ENCODE measurements around the gene RPL19.

Gene RPL19

DNA sequence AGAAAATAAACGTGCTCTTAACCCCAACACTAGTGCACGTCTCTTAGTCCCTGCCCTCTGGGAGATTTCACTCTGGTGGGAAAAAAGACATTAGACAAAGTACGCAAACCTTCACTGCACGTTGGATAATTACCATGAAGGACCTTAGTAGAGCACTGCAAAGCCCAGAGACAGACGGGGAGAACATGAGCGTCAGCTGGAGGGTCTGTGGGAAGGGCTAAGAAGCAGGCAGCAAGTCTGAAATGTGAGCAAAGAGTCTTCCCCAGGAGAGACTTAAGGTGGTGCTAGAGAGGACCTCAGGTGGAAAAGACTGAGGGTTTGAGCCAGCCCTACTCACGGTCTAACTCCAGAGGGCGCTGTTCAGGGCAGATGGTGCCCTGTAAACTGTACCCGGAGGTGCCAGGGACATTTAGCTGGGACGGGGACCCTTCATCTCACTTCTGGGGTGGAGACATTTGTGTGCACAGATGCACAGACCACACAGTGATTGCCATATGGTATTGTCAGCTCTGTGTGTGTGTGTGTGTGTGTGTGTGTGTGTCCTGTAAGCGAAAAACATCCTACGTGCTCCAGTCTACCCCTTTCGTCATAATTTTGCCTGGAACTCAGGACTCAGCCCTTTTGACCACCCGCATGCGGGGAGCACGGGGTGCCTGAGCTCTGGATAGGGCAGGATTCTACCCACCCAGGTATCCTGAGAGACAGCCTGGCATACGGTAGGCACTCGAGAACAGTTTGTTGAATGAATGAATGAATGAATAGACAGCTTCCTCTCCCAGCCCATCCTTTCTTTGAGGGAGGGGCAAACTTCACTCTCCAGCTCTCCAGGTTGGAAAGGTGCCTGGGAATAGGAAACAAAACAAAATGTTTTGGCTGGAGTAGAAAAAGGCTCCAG lies 35.7 kb downstream of the RPL19 start:
- Histone ChIP-seq H3K27ac (peak overlapping the region in 2 of 11 experiments; percentile 18 to 53; a peak in 3 of 22 replicates), H3K9me3 (replicated peaks in 1 of 11) (no peaks in the 10 kb centered on the region), H4K20me1 (peaks cover 0 to 5% (median 0%) of the 10 kb centered on the region in 11 experiments; a peak in 1 of 22 replicates), H3K36me3 (no peaks in the 10 kb centered on the region), H3K4me2 (peak overlapping the region in 8 of 11 experiments; percentile 26 to 87 (median 40); a peak in 14 of 22 replicates), H3K9ac (peak overlapping the region in 4 of 11 experiments; percentile 1 to 52 (median 25); a peak in 4 of 22 replicates), H3K4me3 (no peak overlapping the region), H3K4me1 (peaks cover 29 to 80% (median 70%) of the 10 kb centered on the region in 10 experiments), H3K27me3 (no peaks in the 10 kb centered on the region; a peak in 1 of 22 replicates)
- TF ChIP-seq Cebpa-rat (IDR thresholded peaks at IDR 0.05): no peak

- 0 out of 22 replicates have a peak, but pooled peaks cover 0 to 5% (median 0%) of the 10 kb centered on the region in 11 experiments for H4K20me1 ChIP-seq
- no peaks in the 10 kb centered on the region for H3K36me3 ChIP-seq
- H3K4me2 ChIP-seq: peak overlapping the region in 8 of 11 experiments; percentile 26 to 87 (median 40); a peak in 13 of 22 replicates
- peak overlapping the region in 4 of 11 experiments; percentile 1 to 52 (median 25); a peak in 4 of 22 replicates for H3K9ac ChIP-seq
- H3K4me3 ChIP-seq: no peak overlapping the region
- peaks cover 22 to 78% (median 67%) of the 10 kb centered on the region in 10 experiments for H3K4me1 ChIP-seq
- no peaks in the 10 kb centered on the region; a peak in 1 of 22 replicates for H3K27me3 ChIP-seq
- peak overlapping the region in 2 of 11 experiments; percentile 18 to 53; a peak in 3 of 22 replicates for H3K27ac ChIP-seq
- H3K9me3 ChIP-seq (replicated peaks in 1 of 11): no peaks in the 10 kb centered on the region
- no peak for TF ChIP-seq Cebpa-rat (IDR thresholded peaks at IDR 0.05)
Observed at GRCh38 chr17:39236450-39236927, 36.4 kb downstream of the RPL19 start.

- Histone ChIP-seq H3K9ac (peak overlapping the region in 2 of 11 experiments; percentile 37 to 52; a peak in 2 of 22 replicates), H3K4me2 (peak overlapping the region in 7 of 11 experiments; percentile 28 to 87 (median 50); a peak in 9 of 22 replicates), H3K9me3 (replicated peaks in 1 of 11) (no peaks in the 10 kb centered on the region), H3K27me3 (no peaks in the 10 kb centered on the region; a peak in 1 of 22 replicates), H3K27ac (peak overlapping the region in 2 of 11 experiments; percentile 18 to 53; a peak in 4 of 22 replicates), H3K4me3 (no peak overlapping the region), H3K36me3 (no peaks in the 10 kb centered on the region), H3K4me1 (peaks cover 17 to 78% (median 67%) of the 10 kb centered on the region in 10 experiments), H4K20me1 (0 out of 22 replicates have a peak, but pooled peaks cover 0 to 5% (median 0%) of the 10 kb centered on the region in 11 experiments)
- TF ChIP-seq Cebpa-rat (IDR thresholded peaks at IDR 0.05): no peak
Observed at GRCh38 chr17:39236981-39237441, 36.9 kb downstream of the RPL19 start.

- H3K9ac ChIP-seq: peak overlapping the region in 3 of 11 experiments; percentile 19 to 61 (median 22); a peak in 5 of 22 replicates
- H3K27me3 ChIP-seq: no peaks in the 10 kb centered on the region; a peak in 1 of 22 replicates
- H3K4me2 ChIP-seq: peak overlapping the region; percentile 79 to 94 (median 87); a peak in 21 of 22 replicates
- no peak for TF ChIP-seq Cebpa-rat (IDR thresholded peaks at IDR 0.05)
- peak overlapping the region in 4 of 11 experiments; percentile 41 to 62 (median 58); a peak in 4 of 22 replicates for H3K27ac ChIP-seq
- no peaks in the 10 kb centered on the region for H3K9me3 ChIP-seq (replicated peaks in 1 of 11)
- H3K4me3 ChIP-seq: no peak overlapping the region
- H3K4me1 ChIP-seq: peaks cover 15 to 75% (median 66%) of the 10 kb centered on the region in 10 experiments
- H3K36me3 ChIP-seq: no peaks in the 10 kb centered on the region
- H4K20me1 ChIP-seq: 0 out of 22 replicates have a peak, but pooled peaks cover 0 to 5% (median 0%) of the 10 kb centered on the region in 11 experiments
Observed at GRCh38 chr17:39237586-39237985, 37.5 kb downstream of the RPL19 start.

DNA sequence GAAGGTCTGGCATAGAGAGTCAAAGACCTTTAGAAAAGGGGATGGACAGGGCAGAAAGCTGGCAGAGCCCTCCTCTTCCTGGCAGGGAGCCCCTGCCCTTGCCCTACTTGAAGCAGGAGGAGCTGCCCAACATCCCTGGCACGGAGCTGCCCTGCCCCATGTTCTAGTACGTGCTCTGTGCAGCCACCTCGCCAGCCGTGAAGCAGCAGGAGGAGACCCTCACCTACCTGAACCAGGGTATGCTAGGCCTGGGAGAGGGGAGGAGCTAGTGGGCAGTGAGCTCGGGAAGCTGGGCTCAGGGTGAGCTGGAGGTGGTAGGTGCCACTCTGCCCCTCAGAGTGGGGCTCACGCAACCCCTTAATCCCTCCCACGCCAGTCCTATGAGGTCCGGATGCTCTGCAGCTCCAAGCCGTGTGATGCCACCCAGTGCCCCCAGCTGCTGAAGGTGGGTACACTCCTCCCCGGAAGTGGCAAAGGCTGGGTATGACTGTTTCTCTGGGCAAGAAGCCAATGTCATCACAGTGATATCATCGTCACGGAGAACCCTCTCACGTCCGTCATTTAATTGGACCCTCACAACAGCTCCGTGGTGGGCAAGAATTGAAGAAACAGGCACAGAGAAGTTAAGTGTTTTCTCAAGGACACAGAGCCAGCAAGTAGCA lies 38.4 kb downstream of the RPL19 start:
- Histone ChIP-seq H4K20me1 (0 out of 22 replicates have a peak, but pooled peaks cover 0 to 5% (median 0%) of the 10 kb centered on the region in 11 experiments), H3K4me1 (peaks cover 18 to 79% (median 72%) of the 10 kb centered on the region in 10 experiments), H3K36me3 (no peaks in the 10 kb centered on the region), H3K27ac (peak overlapping the region in 9 of 11 experiments; percentile 4 to 65 (median 41); a peak in 16 of 22 replicates), H3K4me3 (peak overlapping the region in 2 of 10 experiments; percentile 2 to 9; a peak in 2 of 20 replicates), H3K9me3 (replicated peaks in 1 of 11) (no peaks in the 10 kb centered on the region), H3K9ac (peak overlapping the region in 6 of 11 experiments; percentile 14 to 65 (median 33); a peak in 11 of 22 replicates), H3K27me3 (no peaks in the 10 kb centered on the region; a peak in 1 of 22 replicates), H3K4me2 (peak overlapping the region; percentile 79 to 94 (median 87))
- TF ChIP-seq Cebpa-rat (IDR thresholded peaks at IDR 0.05): no peak

GRCh38 chr17:39239640-39240314 lies 39.7 kb downstream of the RPL19 start:
- Histone ChIP-seq H4K20me1 (peaks cover 0 to 7% (median 5%) of the 10 kb centered on the region in 11 experiments; a peak in 8 of 22 replicates), H3K9me3 (replicated peaks in 1 of 11) (no peaks in the 10 kb centered on the region), H3K27me3 (no peaks in the 10 kb centered on the region; a peak in 1 of 22 replicates), H3K9ac (no peak overlapping the region), H3K27ac (no peak overlapping the region), H3K4me2 (peak overlapping the region in 9 of 11 experiments; percentile 64 to 94 (median 86); a peak in 17 of 22 replicates), H3K4me1 (peaks cover 31 to 91% (median 85%) of the 10 kb centered on the region in 10 experiments), H3K4me3 (no peak overlapping the region), H3K36me3 (no peaks in the 10 kb centered on the region)
- TF ChIP-seq Cebpa-rat (IDR thresholded peaks at IDR 0.05): no peak

- H3K9me3 ChIP-seq (replicated peaks in 1 of 11): no peaks in the 10 kb centered on the region
- H3K4me1 ChIP-seq: peaks cover 31 to 86% (median 80%) of the 10 kb centered on the region in 10 experiments
- H3K27me3 ChIP-seq: no peaks in the 10 kb centered on the region; a peak in 1 of 22 replicates
- no peak overlapping the region for H3K27ac ChIP-seq
- peaks cover 0 to 7% (median 5%) of the 10 kb centered on the region in 11 experiments; a peak in 8 of 22 replicates for H4K20me1 ChIP-seq
- H3K4me2 ChIP-seq: no peak overlapping the region
- no peak overlapping the region for H3K9ac ChIP-seq
- no peak for TF ChIP-seq Cebpa-rat (IDR thresholded peaks at IDR 0.05)
- H3K4me3 ChIP-seq: no peak overlapping the region
- H3K36me3 ChIP-seq: no peaks in the 10 kb centered on the region
Observed at GRCh38 chr17:39240631-39241030, 40.5 kb downstream of the RPL19 start.

Data from BLaER1 treated with 17β-estradiol and CSF1 and Interleukin-3, amounts not matched to agents 10 nM and 100 nM (cell line).